ENCODE measurements around the gene ZNRF3. TPM values are rescaled to one million over a fixed set of nuclear protein-coding genes. Genes with fewer than 3 reads are reported as not detected.
"Not testable (repeated sequence)": the region's sequence is repeated elsewhere in the genome, so short reads cannot be mapped to it uniquely, and the experiment has no call there.

The ZNRF3 gene
- polyA plus RNA-seq, 1 experiment: 1.1 TPM

DNA sequence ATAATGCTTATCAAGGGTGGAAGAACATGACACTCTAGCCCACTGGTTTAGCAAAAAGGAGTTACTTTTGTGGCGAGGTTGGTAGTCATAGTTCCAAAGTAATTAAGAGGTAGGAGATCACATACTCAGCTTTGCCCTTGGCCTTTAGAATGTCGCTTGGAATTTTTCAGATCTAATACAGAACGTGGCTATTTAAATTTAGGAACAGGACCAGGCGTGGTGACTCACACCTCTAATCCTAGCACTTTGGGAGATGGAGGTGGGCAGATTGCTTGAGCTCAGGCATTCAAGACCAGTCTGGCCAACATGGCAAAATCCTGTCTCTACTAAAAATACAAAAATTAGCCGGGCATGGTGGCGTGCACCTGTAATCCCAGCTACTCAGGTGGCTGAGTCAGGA, 26.1 kb upstream of the ZNRF3 start:
- ChIA-PET CTCF (interaction anchor here (1.1 to 3.8 kb wide), 2 partner anchors 11 to 183 kb away, joined by 3 to 86 read pairs; no protein-coding TSS in a partner anchor), POLR2A (no interaction called here)
- Histone ChIP-seq H3K36me3 (ENCODE audit: control insufficient read depth, insufficient read depth, low read length) (no peaks in the 10 kb centered on the region), H3K4me3 (ENCODE audit: low read depth, low read length) (no peak overlapping the region), H3K27me3 (ENCODE audit: control insufficient read depth, insufficient read depth, low read length) (peaks cover 2% of the 10 kb centered on the region; the same call in 1 of the 2 replicates)
- no peak for DNase-seq (ENCODE audit: low read depth)
- TF ChIP-seq, protein P1, sequence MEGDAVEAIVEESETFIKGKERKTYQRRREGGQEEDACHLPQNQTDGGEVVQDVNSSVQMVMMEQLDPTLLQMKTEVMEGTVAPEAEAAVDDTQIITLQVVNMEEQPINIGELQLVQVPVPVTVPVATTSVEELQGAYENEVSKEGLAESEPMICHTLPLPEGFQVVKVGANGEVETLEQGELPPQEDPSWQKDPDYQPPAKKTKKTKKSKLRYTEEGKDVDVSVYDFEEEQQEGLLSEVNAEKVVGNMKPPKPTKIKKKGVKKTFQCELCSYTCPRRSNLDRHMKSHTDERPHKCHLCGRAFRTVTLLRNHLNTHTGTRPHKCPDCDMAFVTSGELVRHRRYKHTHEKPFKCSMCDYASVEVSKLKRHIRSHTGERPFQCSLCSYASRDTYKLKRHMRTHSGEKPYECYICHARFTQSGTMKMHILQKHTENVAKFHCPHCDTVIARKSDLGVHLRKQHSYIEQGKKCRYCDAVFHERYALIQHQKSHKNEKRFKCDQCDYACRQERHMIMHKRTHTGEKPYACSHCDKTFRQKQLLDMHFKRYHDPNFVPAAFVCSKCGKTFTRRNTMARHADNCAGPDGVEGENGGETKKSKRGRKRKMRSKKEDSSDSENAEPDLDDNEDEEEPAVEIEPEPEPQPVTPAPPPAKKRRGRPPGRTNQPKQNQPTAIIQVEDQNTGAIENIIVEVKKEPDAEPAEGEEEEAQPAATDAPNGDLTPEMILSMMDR (IDR thresholded peaks at IDR 0.05; ENCODE audit: insufficient read depth, low read depth, low read length): no peak

DNA sequence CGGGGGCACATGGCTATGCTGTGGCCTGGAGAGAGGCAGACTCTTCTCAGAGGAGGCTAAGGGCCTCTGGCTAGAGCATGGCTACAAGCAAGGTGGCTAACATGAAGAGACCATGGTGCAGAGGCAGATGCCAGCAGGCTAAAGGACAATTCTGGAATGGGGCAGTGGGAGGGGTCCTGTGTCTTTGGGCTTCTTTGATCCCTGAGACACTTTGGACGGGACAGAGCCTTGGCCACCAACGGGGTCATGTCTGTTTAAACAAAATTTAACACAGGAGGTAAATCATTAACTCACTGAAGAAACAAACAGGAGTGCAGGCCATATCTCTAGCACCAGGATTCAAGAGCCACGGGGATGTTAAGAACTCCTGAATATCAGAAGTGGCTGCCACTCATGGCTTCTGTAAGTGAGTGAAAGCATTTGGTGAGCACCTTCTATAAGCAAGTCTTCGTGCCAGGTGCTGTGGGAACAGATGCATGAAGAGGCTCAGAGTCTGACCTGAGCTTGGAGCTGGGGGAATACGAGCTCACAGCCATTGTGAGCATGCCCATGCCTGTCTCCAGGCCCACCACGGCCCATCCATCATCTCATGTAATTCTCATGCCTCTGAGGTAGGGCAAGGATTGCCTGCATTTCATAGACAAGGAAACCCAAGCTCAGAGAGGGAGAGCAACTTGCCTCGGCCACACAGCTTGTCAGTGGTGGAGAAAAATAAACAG, 18.3 kb upstream of the ZNRF3 start:
- POLR2A ChIA-PET: no interaction called here
- CTCF ChIA-PET: interaction anchor here (1.0 to 1.7 kb wide), 2 partner anchors 9 to 176 kb away, joined by 4 to 5 read pairs; no protein-coding TSS in a partner anchor
- no peak overlapping the region for H3K4me3 ChIP-seq (ENCODE audit: low read depth, low read length)

DNA sequence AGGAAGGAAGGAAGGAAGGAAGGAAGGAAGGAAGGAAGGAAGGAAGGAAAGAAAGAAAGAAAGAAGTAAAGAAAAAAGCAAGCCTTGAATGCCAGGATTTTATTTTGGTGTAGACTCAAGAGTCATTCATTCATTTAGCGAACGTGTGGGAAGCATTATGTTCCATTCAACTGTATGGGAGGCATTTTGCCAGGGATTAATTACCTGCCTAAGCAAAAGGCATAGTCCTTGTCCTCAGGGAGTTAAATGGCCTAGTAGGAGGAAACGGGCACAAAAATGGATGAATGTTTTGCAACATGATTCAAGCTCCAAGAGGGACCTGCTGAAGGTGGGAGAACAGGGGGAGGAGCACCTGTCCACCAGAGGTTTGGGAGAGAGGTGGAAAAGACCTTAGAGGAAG, 16.2 kb upstream of the ZNRF3 start:
- POLR2A ChIA-PET: no interaction called here
- Histone ChIP-seq H3K4me3 (ENCODE audit: low read depth, low read length) (no peak overlapping the region), H3K27me3 (ENCODE audit: control insufficient read depth, insufficient read depth, low read length) (no peaks in the 10 kb centered on the region; the same call in 1 of the 2 replicates), H3K36me3 (ENCODE audit: control insufficient read depth, insufficient read depth, low read length) (no peaks in the 10 kb centered on the region)
- TF ChIP-seq, protein P1 (IDR thresholded peaks at IDR 0.05; ENCODE audit: insufficient read depth, low read depth, low read length): no peak
- CTCF ChIA-PET: no interaction called here
- no peak for DNase-seq (ENCODE audit: low read depth)

More for the DNA sequence above, 18.3 kb upstream of the ZNRF3 start:
- DNase-seq (ENCODE audit: low read depth): no peak
- Histone ChIP-seq H3K36me3 (ENCODE audit: control insufficient read depth, insufficient read depth, low read length) (no peaks in the 10 kb centered on the region), H3K27me3 (ENCODE audit: control insufficient read depth, insufficient read depth, low read length) (no peaks in the 10 kb centered on the region; the same call in 1 of the 2 replicates)
- TF ChIP-seq, protein P1 (IDR thresholded peaks at IDR 0.05; ENCODE audit: insufficient read depth, low read depth, low read length): no peak

DNA sequence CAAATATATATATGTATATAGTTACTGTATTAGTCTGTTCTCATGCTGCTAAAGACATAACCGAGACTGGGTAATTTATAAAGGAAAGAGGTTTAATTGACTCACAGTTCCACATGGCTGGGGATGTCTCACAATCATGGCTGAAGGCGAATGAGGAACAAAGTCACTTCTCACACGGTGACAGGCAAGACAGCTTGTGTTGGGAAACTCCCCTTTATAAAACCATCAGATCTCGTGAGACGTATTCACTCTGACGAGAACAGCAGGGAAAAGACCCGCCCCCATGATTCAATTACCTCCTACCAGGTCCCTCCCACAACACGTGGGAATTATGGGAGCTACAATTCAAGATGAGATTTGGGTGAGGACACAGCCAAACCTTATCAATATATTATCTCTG, 15.0 kb upstream of the ZNRF3 start:
- H3K4me3 ChIP-seq (ENCODE audit: low read depth, low read length); H3K36me3 ChIP-seq (ENCODE audit: control insufficient read depth, insufficient read depth, low read length); DNase-seq (ENCODE audit: low read depth); H3K27me3 ChIP-seq (ENCODE audit: control insufficient read depth, insufficient read depth, low read length); POLR2A ChIA-PET: not testable (repeated sequence)
- CTCF ChIA-PET: interaction anchor here (1.5 kb wide), 1 partner anchor 13 kb away, joined by 4 read pairs; no protein-coding TSS in a partner anchor

DNA sequence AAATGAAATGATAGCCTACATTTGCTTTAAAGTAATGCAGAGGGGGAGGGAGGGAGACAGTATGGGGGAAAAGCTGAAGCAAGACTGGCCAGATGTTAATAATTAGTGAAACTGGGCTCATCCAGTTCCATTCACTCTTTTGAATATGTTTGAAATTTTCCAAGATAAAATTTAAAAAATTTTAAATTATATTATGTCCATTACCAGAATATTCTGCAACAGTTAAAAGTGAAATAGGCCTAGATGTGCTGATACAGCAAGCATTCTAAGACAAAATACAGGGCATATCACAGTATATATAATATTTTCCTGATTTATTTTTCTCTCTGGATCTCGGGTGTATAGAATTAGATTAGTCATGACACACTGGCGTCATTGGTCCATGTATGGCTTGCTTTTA, 13.6 kb upstream of the ZNRF3 start:
- POLR2A ChIA-PET: no interaction called here
- H3K36me3 ChIP-seq (ENCODE audit: control insufficient read depth, insufficient read depth, low read length): no peaks in the 10 kb centered on the region
- TF ChIP-seq, protein P1 (IDR thresholded peaks at IDR 0.05; ENCODE audit: insufficient read depth, low read depth, low read length): no peak
- H3K27me3 ChIP-seq (ENCODE audit: control insufficient read depth, insufficient read depth, low read length): no peaks in the 10 kb centered on the region; the same call in 1 of the 2 replicates
- no peak overlapping the region for H3K4me3 ChIP-seq (ENCODE audit: low read depth, low read length)
- DNase-seq (ENCODE audit: low read depth): no peak
- CTCF ChIA-PET: interaction anchor here (1.5 kb wide), 1 partner anchor 14 kb away, joined by 4 read pairs; no protein-coding TSS in a partner anchor

All from BJ (cell line).